Left lung (tissue), 10 donors: ENCODE results near the gene CNST. TPM values are rescaled to one million over a fixed set of nuclear protein-coding genes. Genes with fewer than 3 reads are reported as not detected.
A peak's percentile ranks its signal among the peaks of the same experiment; 100 is the strongest.

Experiments
- ATAC-seq: fragments of 200-7000 bp; cut with Tn5 transposase; one replicate; pipeline ENCODE4 v1.9.1; 2020; ENCODE audit warnings: moderate library complexity
- DNase-seq, 4 donors: peaks; one replicate each; pipeline ENCODE4 v3.0.0-alpha.2; 2013 to 2020
- H3K27ac ChIP-seq, 2 donors: fragments of 200-600 bp; sonication (generic) in 1 of 2; one replicate each; pipeline versions ENCODE4 v1.5.0 to v1.8.0; 2020 to 2021
- H3K27me3 ChIP-seq, 2 donors: fragments of 200-600 bp; sonication (generic) in 1 of 2; one replicate each; pipeline versions ENCODE4 v1.5.0 to v1.8.0; 2020 to 2021
- H3K36me3 ChIP-seq, 2 donors: fragments of 200-600 bp; sonication (generic) in 1 of 2; one replicate each; pipeline versions ENCODE4 v1.5.0 to v1.8.0; 2020 to 2021
- H3K4me1 ChIP-seq, 2 donors: fragments of 200-600 bp; one replicate each; pipeline ENCODE4 v1.8.0; 2021
- H3K4me3 ChIP-seq, 2 donors: fragments of 200-600 bp; sonication (generic) in 1 of 2; one replicate each; pipeline versions ENCODE4 v1.5.0 to v1.8.0; 2020 to 2021; ENCODE audit warnings: mild to moderate bottlenecking in 1 of 2
- H3K9me3 ChIP-seq, 2 donors: fragments of 200-600 bp; sonication (generic) in 1 of 2; one replicate each; pipeline versions ENCODE4 v1.5.0 to v1.8.0; 2020 to 2021
- CTCF ChIP-seq, 2 donors: fragments of 200-600 bp; sonication (generic) in 1 of 2; IDR thresholded peaks; one replicate each; pipeline versions ENCODE4 v1.5.0 to v1.8.0; 2021; ENCODE audit warnings: antibody characterized with exemption in 2 of 2
- intact Hi-C, 2 donors: fragments of 100-400 bp; cut with DNase I; formaldehyde crosslinking; loops; one replicate each; pipeline versions ENCODE4 v1.11.2 to v1.14.2; 2022
- polyA plus RNA-seq, 6 donors: library from polyadenylated mRNA; unstranded; fragments of 120-200 nt; gene quantifications; one replicate each; pipeline ENCODE4 v1.2.1, GENCODE V29; 2013; ENCODE audit not compliant: insufficient read length in 6 of 6
- total RNA-seq, 2 donors: library from RNA; stranded (reverse); fragmentation: NEBNext Ultra II Directional; extraction: Animal tissue kit (Norgen Biotek cat#: 25700); gene quantifications; one replicate each; pipeline ENCODE4 v1.2.1, GENCODE V29; 2021
- donor health status: DM: no; HTN: yes; CAD: no.
- donor health status: DM: no; HTN: no; CAD: no.

CNST gene
- total and polyA plus RNA-seq, 8 donors: 18.0 to 24.0 (median 19.6) TPM

GRCh38 chr1:246537887-246538286 lies 28.4 kb upstream of the CNST start:
- DNase-seq (peak in 1 of 4 donors; percentile 17), ATAC-seq (peak; percentile 70)
- no peak overlapping the region for H3K27ac ChIP-seq
- intact Hi-C loops: no loop called here
- H3K4me1 ChIP-seq: no peaks in the 10 kb centered on the region
- H3K36me3 ChIP-seq: peaks cover 0 to 42% of the 10 kb centered on the region in 2 donors
- no peaks in the 10 kb centered on the region for H3K27me3 ChIP-seq
- no peak for TF ChIP-seq CTCF (IDR thresholded peaks at IDR 0.05)
- no peak overlapping the region for H3K4me3 ChIP-seq
- H3K9me3 ChIP-seq: no peaks in the 10 kb centered on the region

GRCh38 chr1:246540738-246541491 lies 25.3 kb upstream of the CNST start:
- peaks cover 0 to 71% of the 10 kb centered on the region in 2 donors for H3K36me3 ChIP-seq
- intact Hi-C loops: no loop called here

GRCh38 chr1:246544001-246544400 lies 22.3 kb upstream of the CNST start:
- ATAC-seq: no peak
- intact Hi-C loops: no loop called here
- Histone ChIP-seq H3K27me3 (no peaks in the 10 kb centered on the region), H3K9me3 (no peaks in the 10 kb centered on the region), H3K36me3 (peaks cover 0 to 88% of the 10 kb centered on the region in 2 donors), H3K4me3 (no peak overlapping the region), H3K27ac (no peak overlapping the region), H3K4me1 (no peaks in the 10 kb centered on the region)
- DNase-seq: no peak
- TF ChIP-seq CTCF (IDR thresholded peaks at IDR 0.05): no peak

More at GRCh38 chr1:246540738-246541491, 25.3 kb upstream of the CNST start:
- Histone ChIP-seq H3K4me1 (no peaks in the 10 kb centered on the region), H3K4me3 (no peak overlapping the region), H3K27me3 (no peaks in the 10 kb centered on the region), H3K27ac (no peak overlapping the region), H3K9me3 (no peaks in the 10 kb centered on the region)
- no peak for TF ChIP-seq CTCF (IDR thresholded peaks at IDR 0.05)
- no peak for ATAC-seq
- no peak for DNase-seq

GRCh38 chr1:246549665-246550064 lies 16.6 kb upstream of the CNST start:
- no peaks in the 10 kb centered on the region for H3K9me3 ChIP-seq
- TF ChIP-seq CTCF (IDR thresholded peaks at IDR 0.05): no peak
- H3K27me3 ChIP-seq: no peaks in the 10 kb centered on the region
- intact Hi-C loops: loop anchor here in 1 of 2 donors (2.0 kb wide), 1 partner anchor 131 kb away; no protein-coding TSS in a partner anchor
- no peak overlapping the region for H3K4me3 ChIP-seq
- H3K4me1 ChIP-seq: no peaks in the 10 kb centered on the region
- ATAC-seq (no peak), DNase-seq (no peak)
- peaks cover 0 to 95% of the 10 kb centered on the region in 2 donors for H3K36me3 ChIP-seq
- H3K27ac ChIP-seq: no peak overlapping the region

GRCh38 chr1:246550402-246550801 lies 15.9 kb upstream of the CNST start:
- Histone ChIP-seq H3K4me3 (no peak overlapping the region), H3K4me1 (no peaks in the 10 kb centered on the region), H3K9me3 (no peaks in the 10 kb centered on the region), H3K27ac (no peak overlapping the region), H3K27me3 (no peaks in the 10 kb centered on the region), H3K36me3 (peaks cover 0 to 96% of the 10 kb centered on the region in 2 donors)
- DNase-seq (no peak), ATAC-seq (no peak)
- no peak for TF ChIP-seq CTCF (IDR thresholded peaks at IDR 0.05)
- intact Hi-C loops: loop anchor here in 1 of 2 donors (2.0 kb wide), 1 partner anchor 130 kb away; no protein-coding TSS in a partner anchor
